Prostate gland (tissue), 2 donors: Measurements from ENCODE around the gene EVC2.

Experiments used
- CTCF ChIP-seq, 4 experiments: fragments of 200-600 bp in 2 of 4; fragments of 450-650 bp in 2 of 4; sonication (generic) in 2 of 4; IDR thresholded peaks; 1 replicate in 3 of 4; 2 replicates in 1 of 4; pipeline ENCODE4 v1.5.1; 2016 to 2019; ENCODE audit warnings: antibody characterized with exemption in 4 of 4, mild to moderate bottlenecking in 2 of 4, moderate library complexity in 2 of 4
- POLR2AphosphoS5 ChIP-seq: sonication (generic); formaldehyde crosslinking; IDR thresholded peaks from one replicate; pipeline ENCODE4 v1.6.1; 2017; ENCODE audit warnings: antibody characterized with exemption

GRCh38 chr4:5539584-5539983 lies 168.8 kb downstream of the EVC2 start:
- TF ChIP-seq CTCF (IDR thresholded peaks at IDR 0.05) = no peak
- TF ChIP-seq POLR2AphosphoS5 = no peak
